NCI-H82 treated with DMSO at 0.1 percent for 48 hours (cell line): Measurements from ENCODE around the gene EPHA1.

Experiments
- DNase-seq: peaks from one replicate; lab custom pipeline; 2025; ENCODE audit not compliant: unreplicated experiment; lab: John Stamatoyannopoulos, UW

EPHA1 gene

DNA sequence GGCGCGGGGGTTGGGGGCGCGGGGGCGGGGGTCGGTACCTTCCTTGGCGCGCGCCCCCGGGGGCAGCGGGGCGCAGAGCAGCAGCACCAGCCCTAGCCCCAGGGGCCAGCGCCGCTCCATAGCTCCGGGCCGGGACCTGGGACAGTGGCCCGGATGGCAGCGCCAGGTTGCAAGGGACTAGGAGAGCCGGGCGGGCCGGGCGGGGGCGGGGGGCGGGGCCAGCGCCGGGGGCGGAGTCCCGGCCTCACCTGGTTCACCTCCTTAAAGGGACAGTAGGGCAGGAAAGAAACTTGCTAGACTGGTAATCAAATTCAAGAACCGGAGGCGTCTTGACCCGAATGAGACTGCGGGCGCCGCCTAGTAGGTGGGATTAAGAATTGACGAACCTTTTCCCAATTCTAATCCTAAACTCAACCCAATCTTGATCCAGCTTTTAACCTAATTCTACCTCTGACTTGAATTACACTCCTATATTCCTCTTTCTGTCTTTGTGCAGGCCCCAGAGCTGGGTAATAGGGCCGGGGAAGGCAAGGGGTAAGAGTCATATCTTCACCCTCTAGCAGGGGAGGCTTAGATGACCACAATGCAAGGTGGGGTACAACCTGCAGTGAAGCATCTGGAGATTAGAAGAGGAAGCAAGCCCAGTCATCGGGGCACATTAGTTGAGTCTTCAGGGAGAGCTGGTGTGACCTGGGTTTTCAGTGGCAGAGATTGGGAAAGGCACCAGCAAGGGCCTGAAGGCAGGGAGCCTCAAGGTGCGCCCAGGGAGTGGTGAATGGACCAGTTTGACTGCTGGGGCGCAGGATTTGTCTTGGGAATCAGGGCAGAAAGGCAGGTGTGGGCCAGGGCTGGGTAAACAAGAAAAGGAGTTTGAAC is at the start of gene EPHA1:
Gene EPHA1, minus strand, starts transcription at position 171 of the 876 bp plus-strand sequence. Its CDS starts 51 bp downstream, at position 120.
- no peak for DNase-seq

GRCh38 chr7:143458263-143458662 is 49.6 kb upstream of the EPHA1 start:
- no peak for DNase-seq

- DNase-seq, result no peak
These were observed 48.5 kb upstream of the EPHA1 start for GRCh38 chr7:143456992-143457793.

DNA sequence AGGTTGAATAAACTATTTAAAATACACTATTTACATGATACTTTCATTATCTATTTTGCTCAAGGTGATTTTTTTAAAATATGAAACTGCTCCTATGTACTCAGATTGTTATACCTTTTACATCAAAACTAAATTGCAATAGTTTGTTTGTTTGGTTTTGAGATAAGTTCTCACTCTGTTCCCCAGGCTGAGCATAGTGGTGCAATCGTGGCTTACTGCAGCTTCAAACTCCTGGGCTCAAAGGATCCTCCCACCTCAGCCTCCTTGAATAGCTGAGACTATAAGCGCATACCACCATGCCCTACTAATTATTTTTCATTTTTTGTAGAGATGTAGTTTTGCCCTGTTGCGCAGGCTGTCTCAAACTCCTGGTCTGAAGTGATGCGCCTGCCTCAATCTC is 47.3 kb upstream of the EPHA1 start:
- DNase-seq, result no peak

DNA sequence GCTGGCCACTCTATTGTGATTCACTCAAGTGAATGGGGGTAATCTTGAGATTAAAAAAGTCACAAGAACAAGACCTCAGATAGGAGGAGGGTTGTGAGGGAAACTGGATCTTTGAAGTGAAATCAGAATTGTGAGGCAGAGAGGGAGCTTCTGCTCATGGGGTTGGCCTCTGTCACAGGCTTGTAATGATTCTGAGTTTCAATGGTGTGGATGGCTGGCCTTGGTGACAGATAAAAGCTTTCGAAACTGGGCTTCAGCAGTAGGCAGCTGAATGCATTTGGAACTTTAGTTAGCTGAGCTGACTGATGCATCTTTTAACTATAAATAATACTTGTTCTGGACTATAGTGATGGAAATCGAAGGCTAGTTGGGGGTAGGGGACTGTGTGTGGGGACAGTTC is 46.8 kb upstream of the EPHA1 start:
- DNase-seq, result no peak

DNA sequence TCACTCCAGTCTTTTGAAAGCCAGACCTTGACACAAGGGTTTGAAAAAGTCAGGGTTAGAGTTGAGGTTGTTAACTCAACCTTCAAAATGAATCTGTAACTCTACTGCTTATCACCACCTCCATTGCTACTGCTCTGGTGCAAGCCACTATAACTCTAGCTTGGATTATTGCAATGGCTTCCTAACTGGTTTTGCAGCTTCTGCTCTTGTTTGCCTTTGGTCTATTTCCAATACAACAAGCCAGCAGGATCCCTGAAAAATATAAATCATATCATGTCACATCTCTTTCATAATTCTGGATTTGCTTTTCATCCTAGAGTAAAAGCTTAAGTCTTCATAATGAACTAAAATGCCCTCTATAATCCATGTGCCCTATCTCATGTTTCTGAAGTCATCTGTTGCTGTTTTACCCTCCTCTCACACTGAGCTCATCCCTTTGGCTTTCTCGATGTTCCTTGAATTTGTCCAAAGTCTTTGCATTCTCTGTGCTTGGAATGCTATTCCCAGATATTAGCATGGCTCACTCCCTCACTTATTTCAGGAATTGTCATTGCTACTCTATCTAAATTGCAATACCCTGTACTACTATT is 45.5 kb upstream of the EPHA1 start:
- DNase-seq, result no peak

DNA sequence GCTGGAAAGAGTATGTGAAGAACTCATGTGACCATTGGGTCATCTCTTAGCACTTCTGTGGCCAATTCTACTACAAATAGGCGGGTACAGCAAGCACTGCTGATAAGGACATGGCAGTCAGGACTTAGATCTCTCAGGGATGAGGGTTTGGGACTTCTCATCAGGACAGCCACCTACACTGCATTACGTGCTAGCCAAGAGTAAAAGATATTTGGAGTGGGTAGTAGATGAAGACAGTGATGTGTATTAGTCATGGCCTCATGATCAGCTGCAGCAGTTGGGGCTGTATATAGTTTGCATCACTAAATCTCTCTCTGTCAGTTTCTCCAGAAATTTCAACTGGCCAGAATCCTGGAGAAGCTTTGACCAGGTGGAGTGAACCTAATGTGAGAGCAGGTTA is 43.8 kb upstream of the EPHA1 start:
- DNase-seq, result no peak

- DNase-seq, result no peak
These were observed 43.1 kb upstream of the EPHA1 start for GRCh38 chr7:143451746-143452145.

GRCh38 chr7:143451122-143451521 is 42.5 kb upstream of the EPHA1 start:
- DNase-seq, result no peak

- no peak for DNase-seq
These were observed 41.1 kb upstream of the EPHA1 start for GRCh38 chr7:143449793-143450192.

GRCh38 chr7:143448429-143448828 is 39.8 kb upstream of the EPHA1 start:
- no peak for DNase-seq

- DNase-seq, result no peak
These were observed 38.8 kb upstream of the EPHA1 start for GRCh38 chr7:143447466-143447865.

DNA sequence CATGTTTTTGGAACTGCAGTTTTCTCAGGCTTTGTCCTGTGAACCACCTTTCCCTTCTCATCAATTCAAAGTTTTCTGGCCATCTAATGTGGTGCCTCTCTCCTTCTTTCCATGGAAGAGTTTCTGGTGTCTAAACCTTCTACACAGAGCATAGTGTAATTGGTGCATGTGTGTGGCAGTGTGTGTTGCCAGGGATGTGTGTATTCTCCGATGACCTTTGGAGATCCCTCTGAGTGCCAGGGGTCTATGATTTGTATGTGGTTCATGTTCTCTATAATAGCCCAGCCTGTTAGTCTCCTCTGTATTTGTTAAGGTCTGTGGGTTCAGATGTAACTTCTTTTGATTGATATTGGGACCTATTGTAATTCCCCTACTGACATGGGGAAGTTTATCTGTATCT is 36.1 kb upstream of the EPHA1 start:
- no peak for DNase-seq

DNA sequence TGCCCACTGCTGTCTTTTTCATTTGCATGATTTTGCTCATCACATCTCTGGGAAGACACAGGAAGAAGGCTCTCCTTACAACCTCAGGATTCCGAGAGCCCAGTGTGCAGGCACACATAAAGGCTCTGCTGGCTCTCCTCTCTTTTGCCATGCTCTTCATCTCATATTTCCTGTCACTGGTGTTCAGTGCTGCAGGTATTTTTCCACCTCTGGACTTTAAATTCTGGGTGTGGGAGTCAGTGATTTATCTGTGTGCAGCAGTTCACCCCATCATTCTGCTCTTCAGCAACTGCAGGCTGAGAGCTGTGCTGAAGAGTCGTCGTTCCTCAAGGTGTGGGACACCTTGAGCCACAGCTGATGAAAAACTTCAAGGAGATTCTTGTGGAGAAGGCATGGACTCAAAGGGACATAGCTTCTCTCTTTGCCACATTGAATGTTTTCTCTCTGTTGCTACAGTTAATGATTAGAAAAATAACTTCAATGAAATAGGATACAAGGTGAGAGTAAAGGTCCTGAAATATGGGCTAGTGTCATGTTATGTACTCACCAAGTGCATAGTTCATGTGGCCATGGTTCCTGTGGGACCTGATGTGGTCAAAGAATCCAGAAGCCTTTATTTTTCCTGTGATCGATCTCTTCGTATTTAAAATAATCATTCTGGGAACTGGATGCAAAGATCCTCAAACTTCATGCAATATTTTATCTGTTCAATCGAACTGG is 35.6 kb upstream of the EPHA1 start:
- DNase-seq, result no peak

- DNase-seq, result no peak
These were observed 34.5 kb upstream of the EPHA1 start, which contains the start of gene TAS2R60 for GRCh38 chr7:143443153-143443552. Gene TAS2R60, plus strand, starts transcription at chr7:143443453. Its CDS starts 0 bp downstream, at chr7:143443453.

GRCh38 chr7:143439866-143440265 is 31.2 kb upstream of the EPHA1 start:
- DNase-seq, result no peak

- DNase-seq, result no peak
These were observed 28.9 kb upstream of the EPHA1 start for GRCh38 chr7:143437578-143437977.

GRCh38 chr7:143436325-143436946 is 27.8 kb upstream of the EPHA1 start:
- DNase-seq, result no peak

DNA sequence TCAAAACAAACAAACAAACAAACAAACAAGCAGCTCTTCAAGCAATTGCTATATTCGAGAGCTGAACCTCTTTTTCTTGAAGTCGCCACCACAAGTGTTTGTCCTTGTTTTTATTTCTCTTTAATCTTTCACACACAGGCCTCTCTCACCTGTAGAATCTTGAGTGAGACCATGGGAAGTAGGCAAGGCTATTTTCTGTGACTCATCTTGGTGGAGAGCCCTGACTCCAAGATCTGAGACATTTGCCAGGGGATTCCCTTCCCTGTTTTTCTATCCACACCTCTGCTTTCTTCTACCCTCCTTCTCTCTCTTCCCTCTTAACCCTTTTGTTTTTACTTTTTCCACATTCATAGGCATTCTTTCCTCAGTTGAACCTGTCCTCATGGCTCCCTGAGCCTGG is 26.6 kb upstream of the EPHA1 start:
- no peak for DNase-seq

GRCh38 chr7:143434660-143435059 is 26.0 kb upstream of the EPHA1 start:
- no peak for DNase-seq

DNA sequence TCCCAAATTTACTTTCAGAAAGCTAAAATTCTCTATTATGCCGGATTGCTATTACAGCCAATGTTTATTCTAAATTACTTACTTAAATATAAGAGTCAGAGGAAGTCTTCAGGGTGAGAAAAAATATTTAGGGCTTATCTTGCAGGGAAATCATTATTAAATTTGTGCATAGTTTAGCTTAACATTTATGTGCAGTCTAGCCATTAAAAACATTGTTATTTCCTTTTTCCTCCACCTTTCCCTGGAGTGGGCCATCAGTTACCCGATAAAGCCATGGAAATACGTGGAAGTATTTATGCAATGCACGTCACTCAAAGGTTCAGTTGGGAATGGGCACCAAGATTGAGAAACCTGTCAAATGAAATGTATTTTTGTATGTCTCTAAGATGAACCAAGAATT is 25.1 kb upstream of the EPHA1 start:
- no peak for DNase-seq
